HG03442 (cell line): ENCODE data around the gene FAM120C.

Source experiments
- ATAC-seq: cut with Tn5 transposase; IDR thresholded peaks from one replicate; pipeline ENCODE4 v1.9.1; 2021; ENCODE audit warnings: mild to moderate bottlenecking, moderate library complexity; ENCODE audit not compliant: unreplicated experiment

Gene FAM120C

GRCh38 chrX:54171527-54172250 lies 11.4 kb downstream of the FAM120C start:
- no peak for ATAC-seq

- no peak for ATAC-seq
These were observed 12.0 kb downstream of the FAM120C start for GRCh38 chrX:54171091-54171490.

- no peak for ATAC-seq
These were observed 16.1 kb downstream of the FAM120C start for GRCh38 chrX:54166915-54167314.

DNA sequence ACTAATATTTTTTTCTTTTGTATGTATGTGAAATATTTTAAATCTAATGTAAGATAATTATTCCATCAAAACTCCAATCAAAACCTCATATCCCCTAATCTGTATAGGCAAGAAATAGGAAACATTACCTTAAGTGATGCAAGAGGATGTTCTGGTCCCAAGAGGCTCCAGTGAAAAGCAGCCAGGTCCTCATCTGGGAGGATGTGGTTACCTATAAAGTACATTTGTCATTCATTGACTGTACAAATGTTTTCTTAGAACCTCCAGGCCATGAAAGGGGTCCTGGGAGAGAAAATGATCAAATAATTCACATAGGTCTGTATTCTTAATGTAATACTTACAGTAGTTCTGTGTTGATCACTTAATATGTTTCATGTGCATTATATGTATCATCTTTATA lies 25.5 kb downstream of the FAM120C start:
- no peak for ATAC-seq

GRCh38 chrX:54134269-54134668 lies 48.8 kb downstream of the FAM120C start:
- no peak for ATAC-seq

DNA sequence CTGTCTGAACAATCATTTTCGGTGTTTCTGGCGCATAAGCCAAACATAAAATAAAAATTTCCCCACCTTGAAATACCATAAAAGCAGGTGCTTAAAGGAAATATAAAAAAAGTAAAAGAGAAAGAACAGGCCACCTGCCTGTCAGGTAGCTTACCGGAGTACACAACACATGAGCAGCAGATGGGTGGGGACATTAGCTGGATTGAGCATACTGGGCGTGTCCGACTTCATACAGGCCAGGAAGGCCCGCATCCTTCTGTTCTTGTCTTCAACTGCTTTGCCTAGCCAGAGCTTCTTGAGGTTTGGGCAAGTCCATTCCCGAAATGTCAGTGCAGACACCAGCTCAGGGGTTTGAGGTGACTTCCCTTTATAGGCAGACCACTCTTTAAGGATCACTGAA lies 66.7 kb downstream of the FAM120C start:
- no peak for ATAC-seq

DNA sequence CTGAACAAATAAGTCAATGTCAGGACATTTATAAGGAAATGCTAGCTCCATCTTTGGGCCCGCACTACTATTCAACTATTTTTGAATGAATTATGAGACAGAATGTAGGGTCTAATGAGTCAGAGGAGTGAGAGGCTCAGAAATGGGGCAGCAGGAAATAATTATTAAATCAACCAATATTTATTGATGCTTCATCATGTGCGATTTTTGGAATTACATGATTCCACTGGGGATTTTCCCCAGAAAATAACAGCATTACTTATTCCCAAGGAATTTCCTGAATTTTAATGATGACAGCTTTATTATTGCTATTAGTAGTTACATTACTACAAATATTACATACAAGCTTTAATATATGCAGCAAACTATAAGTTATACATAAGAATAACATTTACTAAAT lies 89.5 kb downstream of the FAM120C start:
- ATAC-seq = no peak

GRCh38 chrX:54093159-54093558 lies 89.9 kb downstream of the FAM120C start:
- ATAC-seq = no peak

DNA sequence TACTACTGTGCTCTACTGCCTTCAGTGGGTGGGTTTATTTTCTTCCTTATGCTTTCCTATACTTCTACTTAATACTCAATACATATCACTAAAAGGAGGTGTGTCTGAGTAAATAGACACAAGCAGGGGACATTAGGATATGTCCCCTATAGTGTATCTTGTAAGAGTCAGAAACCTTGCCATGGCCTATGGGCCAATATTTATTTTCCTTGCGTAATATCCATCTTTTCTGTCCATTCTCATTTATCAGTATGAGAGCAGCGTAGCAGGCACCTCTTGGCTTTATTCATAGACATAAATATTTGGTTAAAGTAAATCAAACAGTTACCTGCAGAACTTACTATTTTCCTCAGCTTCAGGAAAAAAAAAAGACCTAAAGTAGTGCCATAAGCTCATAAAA lies 92.2 kb downstream of the FAM120C start:
- ATAC-seq = no peak

GRCh38 chrX:54089191-54089590 lies 93.9 kb downstream of the FAM120C start:
- no peak for ATAC-seq

GRCh38 chrX:54087661-54088060 lies 95.4 kb downstream of the FAM120C start:
- ATAC-seq = no peak

GRCh38 chrX:54085666-54086065 lies 97.4 kb downstream of the FAM120C start:
- ATAC-seq = no peak

GRCh38 chrX:54076903-54077302 lies 106.2 kb downstream of the FAM120C start:
- ATAC-seq = no peak

DNA sequence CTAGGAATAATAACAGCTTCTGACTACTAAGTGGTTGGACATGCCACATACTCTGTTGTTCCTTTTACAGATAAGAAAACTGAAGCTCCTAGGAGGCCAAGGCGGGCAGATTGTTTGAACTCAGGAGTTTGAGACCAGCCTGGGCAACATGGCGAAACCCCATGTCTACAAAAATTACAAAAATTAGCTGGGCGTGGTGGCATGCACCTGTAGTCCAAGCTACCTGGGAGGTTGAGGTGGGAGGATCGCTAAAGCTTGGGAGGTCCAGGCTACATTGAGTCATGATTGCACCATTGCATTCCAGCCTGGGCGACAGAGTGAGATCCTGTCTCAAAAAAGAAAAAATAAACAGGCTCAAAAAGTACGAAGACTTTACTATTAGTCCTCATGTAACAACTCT lies 108.2 kb downstream of the FAM120C start:
- ATAC-seq = no peak

- ATAC-seq = no peak
These were observed 115.3 kb downstream of the FAM120C start for GRCh38 chrX:54067766-54068165.

DNA sequence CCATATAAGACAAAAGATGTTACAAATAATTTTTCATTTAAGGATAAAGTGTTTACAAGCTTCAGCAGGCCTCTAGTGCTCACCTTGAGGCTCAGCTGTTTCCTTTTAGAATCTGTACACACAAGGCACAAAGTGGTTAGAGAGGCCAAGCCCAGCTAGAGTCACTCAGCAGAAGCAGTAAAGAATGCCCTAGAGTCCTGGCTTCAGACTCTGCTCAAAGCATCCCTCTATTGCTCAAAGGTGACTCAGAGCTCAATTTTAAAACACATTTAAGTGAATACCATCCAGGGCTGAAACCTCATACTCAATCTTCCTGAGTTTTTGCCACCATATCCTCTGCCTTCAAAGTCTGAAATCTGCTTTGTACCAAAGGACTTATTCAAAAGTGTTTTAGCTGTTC lies 116.2 kb downstream of the FAM120C start:
- no peak for ATAC-seq

DNA sequence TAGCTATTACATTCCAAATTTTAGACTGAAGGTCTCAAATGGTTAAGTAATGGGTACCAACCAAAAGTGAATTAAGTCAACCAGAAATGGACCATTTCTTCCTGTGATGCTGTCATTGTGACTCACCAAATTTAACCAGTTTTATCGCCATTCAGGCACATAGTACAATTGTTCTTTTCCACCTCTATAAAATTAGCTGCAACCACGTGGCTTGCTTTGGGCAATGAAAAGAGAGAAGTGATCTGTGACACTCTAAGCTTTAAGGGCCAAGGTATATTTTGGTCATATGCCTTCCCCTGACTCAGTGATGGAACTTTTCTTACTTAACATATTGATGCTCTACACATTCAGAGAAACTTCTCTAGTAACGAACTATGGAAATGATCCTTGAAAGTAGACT lies 118.5 kb downstream of the FAM120C start:
- ATAC-seq = no peak

- no peak for ATAC-seq
These were observed 119.7 kb downstream of the FAM120C start for GRCh38 chrX:54063361-54063760.

DNA sequence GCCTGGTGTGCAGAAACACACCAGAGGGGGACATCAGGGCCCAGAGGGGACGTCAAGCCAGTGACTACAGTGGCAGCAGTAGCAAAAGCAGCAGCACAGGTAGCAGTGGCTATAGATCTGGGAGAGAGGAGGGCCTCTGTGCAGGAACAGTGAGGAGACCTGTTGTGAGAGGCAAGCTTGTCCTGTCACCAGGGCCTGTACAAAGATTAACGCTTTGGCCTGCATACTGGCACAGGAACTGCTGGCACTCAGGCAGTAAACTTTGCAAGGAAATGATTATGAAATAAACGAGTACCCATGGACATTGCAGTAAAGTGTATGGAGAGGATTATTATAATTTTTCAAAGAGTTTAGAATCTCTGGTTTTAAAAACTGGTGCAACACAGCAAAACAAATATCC lies 133.3 kb downstream of the FAM120C start:
- ATAC-seq = no peak

- ATAC-seq = no peak
These were observed 134.6 kb downstream of the FAM120C start for GRCh38 chrX:54048412-54048811.

DNA sequence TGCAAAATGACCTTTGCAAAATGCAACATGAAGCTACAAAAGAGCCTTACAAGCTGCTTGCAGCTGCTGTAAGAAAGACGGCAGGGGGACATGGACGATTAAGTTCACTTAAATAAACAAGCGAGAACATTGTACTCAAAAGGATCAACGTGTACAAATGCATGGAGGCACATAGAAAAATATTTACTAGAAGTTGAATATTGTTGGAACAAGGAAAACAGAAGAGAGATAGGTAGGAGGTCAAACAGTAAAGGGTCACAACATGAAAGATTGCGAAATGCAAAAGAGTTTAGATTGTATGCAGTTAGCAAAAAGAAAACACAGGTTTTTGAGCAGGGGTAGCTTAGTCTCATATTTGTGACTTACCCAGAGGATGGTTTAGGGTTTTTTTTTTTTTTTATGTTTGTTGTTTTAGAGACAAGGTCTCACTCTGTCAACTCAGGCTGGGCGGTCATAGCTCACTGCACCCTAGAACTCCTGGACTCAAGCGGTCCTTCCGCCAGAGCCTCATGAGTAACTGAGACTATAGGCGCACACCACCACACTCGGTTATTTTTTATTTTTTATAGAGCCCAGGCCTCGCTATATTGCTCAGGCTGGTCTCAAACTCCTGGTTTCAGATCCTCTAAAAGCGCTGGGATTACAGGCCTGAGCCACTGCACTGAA lies 137.4 kb downstream of the FAM120C start:
- no peak for ATAC-seq

- ATAC-seq = no peak
These were observed 138.1 kb downstream of the FAM120C start for GRCh38 chrX:54044877-54045338.
